ENCODE data around the gene GUSB. TPM values are rescaled to one million over a fixed set of nuclear protein-coding genes. Genes with fewer than 3 reads are reported as not detected.

GUSB gene
- total RNA-seq, 1 donor: 32.6 TPM

GRCh38 chr7:65978891-65979582 is 3.0 kb downstream of the GUSB start:
- TF ChIP-seq, protein P1, sequence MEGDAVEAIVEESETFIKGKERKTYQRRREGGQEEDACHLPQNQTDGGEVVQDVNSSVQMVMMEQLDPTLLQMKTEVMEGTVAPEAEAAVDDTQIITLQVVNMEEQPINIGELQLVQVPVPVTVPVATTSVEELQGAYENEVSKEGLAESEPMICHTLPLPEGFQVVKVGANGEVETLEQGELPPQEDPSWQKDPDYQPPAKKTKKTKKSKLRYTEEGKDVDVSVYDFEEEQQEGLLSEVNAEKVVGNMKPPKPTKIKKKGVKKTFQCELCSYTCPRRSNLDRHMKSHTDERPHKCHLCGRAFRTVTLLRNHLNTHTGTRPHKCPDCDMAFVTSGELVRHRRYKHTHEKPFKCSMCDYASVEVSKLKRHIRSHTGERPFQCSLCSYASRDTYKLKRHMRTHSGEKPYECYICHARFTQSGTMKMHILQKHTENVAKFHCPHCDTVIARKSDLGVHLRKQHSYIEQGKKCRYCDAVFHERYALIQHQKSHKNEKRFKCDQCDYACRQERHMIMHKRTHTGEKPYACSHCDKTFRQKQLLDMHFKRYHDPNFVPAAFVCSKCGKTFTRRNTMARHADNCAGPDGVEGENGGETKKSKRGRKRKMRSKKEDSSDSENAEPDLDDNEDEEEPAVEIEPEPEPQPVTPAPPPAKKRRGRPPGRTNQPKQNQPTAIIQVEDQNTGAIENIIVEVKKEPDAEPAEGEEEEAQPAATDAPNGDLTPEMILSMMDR (IDR thresholded peaks at IDR 0.05; ENCODE audit: extremely low read depth, low read depth, low read length): no peak
- Histone ChIP-seq H3K4me1 (ENCODE audit: insufficient read depth, low read length) (peaks cover 11% of the 10 kb centered on the region), H3K9me3 (ENCODE audit: low read depth, low read length) (no peaks in the 10 kb centered on the region), H3K36me3 (ENCODE audit: insufficient read depth, low read length) (peaks cover 7% of the 10 kb centered on the region), H2AFZ (ENCODE audit: low read length) (no peak overlapping the region), H3K4me3 (ENCODE audit: insufficient read depth, low read length) (no peak overlapping the region), H3K4me2 (ENCODE audit: insufficient read depth, low read length) (no peak overlapping the region), H3K27me3 (ENCODE audit: insufficient read depth, low read length) (no peaks in the 10 kb centered on the region), H3K79me2 (ENCODE audit: insufficient read depth, low read length) (peaks cover 16% of the 10 kb centered on the region), H4K20me1 (ENCODE audit: insufficient read depth, low read length) (no peaks in the 10 kb centered on the region), H3K27ac (ENCODE audit: low read depth, low read length) (no peak overlapping the region)
- peak; percentile 41 for DNase-seq (ENCODE audit: insufficient read length, low spot score, missing footprints)

GRCh38 chr7:65976659-65977196 is 5.3 kb downstream of the GUSB start:
- peaks cover 13% of the 10 kb centered on the region for H3K36me3 ChIP-seq (ENCODE audit: insufficient read depth, low read length)
- H3K79me2 ChIP-seq (ENCODE audit: insufficient read depth, low read length): peaks cover 13% of the 10 kb centered on the region

GRCh38 chr7:65975814-65976445 is 6.1 kb downstream of the GUSB start:
- H3K27me3 ChIP-seq (ENCODE audit: insufficient read depth, low read length): no peaks in the 10 kb centered on the region
- H3K4me3 ChIP-seq (ENCODE audit: insufficient read depth, low read length): no peak overlapping the region
- no peak for DNase-seq (ENCODE audit: insufficient read length, low spot score, missing footprints)
- TF ChIP-seq, protein P1 (IDR thresholded peaks at IDR 0.05; ENCODE audit: extremely low read depth, low read depth, low read length): no peak
- H3K79me2 ChIP-seq (ENCODE audit: insufficient read depth, low read length): peaks cover 10% of the 10 kb centered on the region
- H3K9me3 ChIP-seq (ENCODE audit: low read depth, low read length): no peaks in the 10 kb centered on the region
- H2AFZ ChIP-seq (ENCODE audit: low read length): no peak overlapping the region
- H3K4me2 ChIP-seq (ENCODE audit: insufficient read depth, low read length): no peak overlapping the region
- H3K4me1 ChIP-seq (ENCODE audit: insufficient read depth, low read length): peaks cover 4% of the 10 kb centered on the region
- H3K36me3 ChIP-seq (ENCODE audit: insufficient read depth, low read length): peaks cover 13% of the 10 kb centered on the region
- no peak overlapping the region for H3K27ac ChIP-seq (ENCODE audit: low read depth, low read length)
- no peaks in the 10 kb centered on the region for H4K20me1 ChIP-seq (ENCODE audit: insufficient read depth, low read length)

More at GRCh38 chr7:65976659-65977196, 5.3 kb downstream of the GUSB start:
- H4K20me1 ChIP-seq (ENCODE audit: insufficient read depth, low read length): no peaks in the 10 kb centered on the region
- TF ChIP-seq, protein P1 (IDR thresholded peaks at IDR 0.05; ENCODE audit: extremely low read depth, low read depth, low read length): no peak
- H3K4me3 ChIP-seq (ENCODE audit: insufficient read depth, low read length): no peak overlapping the region
- no peaks in the 10 kb centered on the region for H3K27me3 ChIP-seq (ENCODE audit: insufficient read depth, low read length)
- no peak overlapping the region for H3K27ac ChIP-seq (ENCODE audit: low read depth, low read length)
- DNase-seq (ENCODE audit: insufficient read length, low spot score, missing footprints): peak; percentile 68
- H3K4me2 ChIP-seq (ENCODE audit: insufficient read depth, low read length): no peak overlapping the region
- H3K4me1 ChIP-seq (ENCODE audit: insufficient read depth, low read length): peaks cover 8% of the 10 kb centered on the region
- H2AFZ ChIP-seq (ENCODE audit: low read length): no peak overlapping the region
- H3K9me3 ChIP-seq (ENCODE audit: low read depth, low read length): no peaks in the 10 kb centered on the region

GRCh38 chr7:65974876-65975275 is 7.1 kb downstream of the GUSB start:
- H3K79me2 ChIP-seq (ENCODE audit: insufficient read depth, low read length): peaks cover 2% of the 10 kb centered on the region
- H3K27ac ChIP-seq (ENCODE audit: low read depth, low read length): no peak overlapping the region
- no peak overlapping the region for H2AFZ ChIP-seq (ENCODE audit: low read length)
- peaks cover 13% of the 10 kb centered on the region for H3K36me3 ChIP-seq (ENCODE audit: insufficient read depth, low read length)
- no peaks in the 10 kb centered on the region for H3K4me1 ChIP-seq (ENCODE audit: insufficient read depth, low read length)
- no peak overlapping the region for H3K4me2 ChIP-seq (ENCODE audit: insufficient read depth, low read length)
- no peaks in the 10 kb centered on the region for H3K9me3 ChIP-seq (ENCODE audit: low read depth, low read length)
- TF ChIP-seq, protein P1 (IDR thresholded peaks at IDR 0.05; ENCODE audit: extremely low read depth, low read depth, low read length): no peak
- no peaks in the 10 kb centered on the region for H3K27me3 ChIP-seq (ENCODE audit: insufficient read depth, low read length)
- peak; percentile 34 for DNase-seq (ENCODE audit: insufficient read length, low spot score, missing footprints)
- no peaks in the 10 kb centered on the region for H4K20me1 ChIP-seq (ENCODE audit: insufficient read depth, low read length)
- H3K4me3 ChIP-seq (ENCODE audit: insufficient read depth, low read length): no peak overlapping the region

All from osteoblast (primary cell).